H1 (cell line): Measurements from ENCODE around the gene INHBC. TPM values are rescaled to one million over a fixed set of nuclear protein-coding genes. Genes with fewer than 3 reads are reported as not detected.
"Not testable (repeated sequence)": the region's sequence is repeated elsewhere in the genome, so short reads cannot be mapped to it uniquely, and the experiment has no call there.

ENCODE experiments used
- CTCF ChIA-PET: fragments of 300-600 bp; sonication (Branson Sonifier 250); formaldehyde crosslinking; loops from one replicate; lab custom pipeline; 2021; ENCODE audit not compliant: partially characterized antibody; lab: Charles Lee
- POLR2A ChIA-PET: fragments of 300-600 bp; sonication (Branson Sonifier 250); formaldehyde crosslinking; loops from one replicate; lab custom pipeline; 2021; ENCODE audit warnings: inconsistent platforms; ENCODE audit not compliant: partially characterized antibody; lab: Charles Lee
- DNase-seq, 2 experiments: peaks; one replicate each; pipeline versions ENCODE4 v3.0.0 to v3.0.0-alpha.2; 2010 to 2022; ENCODE audit warnings: low spot score in 2 of 2, low read depth in 1 of 2, mixed read lengths in 1 of 2
- FAIRE-seq: peaks from 2 replicates; lab custom pipeline; 2011; peaks lifted over from hg19 to GRCh38; lab: Jason Lieb, UNC
- H2AFZ ChIP-seq: 2 replicates; pipeline ENCODE4 v1.8.1; 2012; ENCODE audit warnings: low read length, inconsistent platforms
- H2AK5ac ChIP-seq: 2 replicates; pipeline ENCODE4 v1.6.1; 2013; ENCODE audit warnings: low read depth, low read length
- H2BK120ac ChIP-seq: replicated peaks from 2 replicates; pipeline ENCODE3; 2013; ENCODE audit warnings: low read depth, low read length, inconsistent platforms
- H2BK12ac ChIP-seq: 2 replicates; pipeline ENCODE4 v1.6.1; 2013; ENCODE audit warnings: low read depth, low read length
- H2BK15ac ChIP-seq: 2 replicates; pipeline ENCODE4 v1.6.1; 2013; ENCODE audit warnings: low read length
- H2BK20ac ChIP-seq: 2 replicates; pipeline ENCODE4 v1.6.1; 2013; ENCODE audit warnings: low read length
- H2BK5ac ChIP-seq: 2 replicates; pipeline ENCODE4 v1.6.1; 2013; ENCODE audit warnings: low read depth, low read length
- H3K14ac ChIP-seq: 2 replicates; pipeline ENCODE4 v1.6.1; 2013; ENCODE audit warnings: inconsistent platforms; ENCODE audit not compliant: insufficient read length
- H3K18ac ChIP-seq: 2 replicates; pipeline ENCODE4 v1.6.1; 2013; ENCODE audit warnings: low read length; ENCODE audit errors: extremely low read depth
- H3K23ac ChIP-seq: 2 replicates; pipeline ENCODE4 v1.6.1; 2013; ENCODE audit warnings: inconsistent platforms; ENCODE audit not compliant: insufficient read length
- H3K23me2 ChIP-seq: 2 replicates; pipeline ENCODE4 v1.6.1; 2013; ENCODE audit warnings: low read depth, low read length
- H3K27ac ChIP-seq: 2 replicates; pipeline ENCODE4 v1.6.1; 2011; ENCODE audit warnings: low read depth, low read length, inconsistent platforms
- H3K27me3 ChIP-seq, 4 experiments: replicated peaks in 1 of 4; 1 replicate in 1 of 4; 2 replicates in 3 of 4; pipeline versions ENCODE4 v1.6.1 to v1.8.1; 2011 to 2013; ENCODE audit warnings: low read length in 3 of 4, mild to moderate bottlenecking in 3 of 4, inconsistent platforms in 2 of 4, mixed read lengths in 2 of 4, moderate library complexity in 1 of 4; ENCODE audit not compliant: control insufficient read depth in 3 of 4, insufficient read depth in 3 of 4; ENCODE audit errors: extremely low read depth in 1 of 4
- H3K36me3 ChIP-seq, 4 experiments: 2 replicates each; pipeline versions ENCODE4 v1.6.1 to v1.8.1; 2011 to 2013; ENCODE audit warnings: mild to moderate bottlenecking in 4 of 4, low read length in 3 of 4, moderate library complexity in 2 of 4, control low read depth in 1 of 4, inconsistent platforms in 1 of 4; ENCODE audit not compliant: insufficient read depth in 4 of 4, control insufficient read depth in 2 of 4
- H3K4ac ChIP-seq: replicated peaks from 2 replicates; pipeline ENCODE3; 2013; ENCODE audit warnings: low read length, low read depth, mixed read lengths, inconsistent platforms; ENCODE audit not compliant: insufficient read length
- H3K4me1 ChIP-seq, 4 experiments: replicated peaks in 1 of 4; 1 replicate in 1 of 4; 2 replicates in 3 of 4; pipeline versions ENCODE4 v1.6.1 to v1.8.1; 2011 to 2013; ENCODE audit warnings: low read length in 3 of 4, inconsistent platforms in 2 of 4, mixed read lengths in 1 of 4; ENCODE audit not compliant: insufficient read depth in 4 of 4, control insufficient read depth in 3 of 4
- H3K4me2 ChIP-seq, 2 experiments: 2 replicates each; pipeline versions ENCODE4 v1.6.1 to v1.8.1; 2011 to 2013; ENCODE audit warnings: low read depth in 2 of 2, low read length in 2 of 2, control low read depth in 1 of 2, inconsistent platforms in 1 of 2, mild to moderate bottlenecking in 1 of 2; ENCODE audit not compliant: insufficient read depth in 1 of 2
- H3K4me3 ChIP-seq, 4 experiments: fragments of 200-600, 300-600 bp in 1 of 4; sonication (generic), shearing (Covaris generic), sonication (Bioruptor Twin) in 1 of 4; 2 replicates each; pipeline versions ENCODE4 v1.5.1 to v1.8.1; 2011 to 2016; ENCODE audit warnings: low read length in 4 of 4, low read depth in 3 of 4, control low read depth in 2 of 4, inconsistent platforms in 2 of 4, mild to moderate bottlenecking in 2 of 4, mixed read lengths in 1 of 4, moderate library complexity in 1 of 4; ENCODE audit not compliant: insufficient read depth in 2 of 4; ENCODE audit errors: extremely low read depth in 1 of 4
- H3K56ac ChIP-seq: replicated peaks from 2 replicates; pipeline ENCODE3; 2013; ENCODE audit warnings: low read depth, mild to moderate bottlenecking, mixed read lengths, low read length, inconsistent platforms; ENCODE audit not compliant: insufficient read length
- H3K79me1 ChIP-seq: 2 replicates; pipeline ENCODE4 v1.6.1; 2013; ENCODE audit warnings: low read depth, low read length, control low read depth
- H3K79me2 ChIP-seq, 2 experiments: 2 replicates each; pipeline versions ENCODE4 v1.6.1 to v1.8.1; 2012 to 2013; ENCODE audit warnings: low read length in 2 of 2, mild to moderate bottlenecking in 2 of 2, inconsistent platforms in 1 of 2; ENCODE audit not compliant: insufficient read depth in 2 of 2, control insufficient read depth in 1 of 2
- H3K9ac ChIP-seq, 4 experiments: replicated peaks in 1 of 4; 1 replicate in 1 of 4; 2 replicates in 3 of 4; pipeline versions ENCODE4 v1.6.1 to v1.8.1; 2011 to 2013; ENCODE audit warnings: low read depth in 3 of 4, low read length in 3 of 4, control low read depth in 2 of 4, mild to moderate bottlenecking in 2 of 4, moderate library complexity in 2 of 4, inconsistent platforms in 1 of 4; ENCODE audit errors: extremely low read depth in 1 of 4
- H3K9me3 ChIP-seq, 2 experiments: 2 replicates each; pipeline versions ENCODE4 v1.6.1 to v1.8.1; 2012 to 2013; ENCODE audit warnings: mild to moderate bottlenecking in 2 of 2, moderate library complexity in 2 of 2, control low read depth in 1 of 2, inconsistent platforms in 1 of 2, low read depth in 1 of 2, low read length in 1 of 2, mixed read lengths in 1 of 2; ENCODE audit not compliant: insufficient read depth in 2 of 2
- H4K20me1 ChIP-seq, 2 experiments: replicated peaks in 1 of 2; 2 replicates each; pipeline versions ENCODE3 to v1.8.1; 2011 to 2013; ENCODE audit warnings: inconsistent platforms in 2 of 2, low read length in 2 of 2, mild to moderate bottlenecking in 1 of 2; ENCODE audit not compliant: insufficient read depth in 2 of 2, control insufficient read depth in 1 of 2
- H4K5ac ChIP-seq: 2 replicates; pipeline ENCODE4 v1.6.1; 2013; ENCODE audit warnings: low read length, low read depth, mixed read lengths, inconsistent platforms; ENCODE audit not compliant: insufficient read length
- H4K8ac ChIP-seq: 2 replicates; pipeline ENCODE4 v1.8.0; 2013; ENCODE audit warnings: mild to moderate bottlenecking, moderate library complexity, low read length, inconsistent platforms; ENCODE audit not compliant: insufficient read depth; ENCODE audit errors: extremely low read depth
- H4K91ac ChIP-seq: replicated peaks from 2 replicates; pipeline ENCODE3; 2013; ENCODE audit warnings: low read length, mixed read lengths, inconsistent platforms; ENCODE audit not compliant: insufficient read length
- WGBS, 2 experiments: shearing (Covaris generic) in 1 of 2; methylation state at CpG; one replicate each; pipeline versions ENCODE4 v1.1.6 to v1.1.7; 2013 to 2015; ENCODE audit warnings: low lambda C conversion rate in 2 of 2, mixed read lengths in 2 of 2, inconsistent platforms in 1 of 2, low coverage in 1 of 2, missing lambda C conversion rate in 1 of 2; ENCODE audit not compliant: insufficient replicate concordance in 2 of 2, insufficient coverage in 1 of 2, insufficient read length in 1 of 2; ENCODE audit errors: extremely low coverage in 1 of 2, missing lambda C conversion rate in 1 of 2; 5-methylcytosine and 5-hydroxymethylcytosine counted together
- polyA plus RNA-seq, 7 experiments: library from polyadenylated mRNA; depleted of rRNA in 3 of 7; stranded (reverse) in 5 of 7; unstranded in 2 of 7; fragments of >200 nt in 5 of 7; fragments of 200-250 nt in 2 of 7; gene quantifications; 1 replicate in 5 of 7; 2 replicates in 1 of 7; 4 replicates in 1 of 7; pipeline versions ENCODE4 v1.2.1 to v1.2.3, GENCODE V29; 2011 to 2013; ENCODE audit warnings: missing spikeins in 2 of 7, mixed read lengths in 2 of 7
- total RNA-seq: library from RNA; stranded (reverse); fragmentation: NEBNext Ultra II Directional; extraction: Animal tissue kit (Norgen Biotek cat#: 25700); gene quantifications from 2 replicates; pipeline ENCODE4 v1.2.1, GENCODE V29; 2021

INHBC gene
- total and polyA plus RNA-seq, 2 of the 8 experiments (the other 6 are each of a cell fraction or from before 2014, with no cell fraction given): 0.15 TPM; not detected in 1

DNA sequence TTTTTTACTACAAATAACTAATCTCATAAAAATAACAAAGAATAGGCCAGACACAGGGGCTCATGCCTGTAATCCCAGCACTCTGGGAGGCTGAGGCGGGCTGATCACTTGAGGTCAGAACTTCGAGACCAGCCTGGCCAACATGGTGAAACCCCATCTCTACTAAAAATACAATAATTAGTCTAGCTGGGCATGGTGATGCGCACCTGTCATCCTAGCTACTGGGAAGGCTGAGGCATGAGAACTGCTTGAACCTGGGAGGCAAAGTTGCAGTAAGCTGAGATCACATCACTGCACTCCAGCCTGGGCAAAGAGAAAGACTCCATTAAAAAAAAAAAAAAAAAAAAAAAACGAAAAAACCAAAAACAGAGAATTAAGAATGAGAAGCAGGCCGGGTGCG lies 20.4 kb upstream of the INHBC start:
- FAIRE-seq: not testable (repeated sequence)
- POLR2A ChIA-PET: interaction anchor here (1.0 to 1.7 kb wide), 8 partner anchors 11 to 163 kb away, joined by 3 to 6 read pairs (median 4); partner anchors contain the start of genes INHBE and STAC3

More for the DNA sequence above, 20.4 kb upstream of the INHBC start:
- H3K23ac ChIP-seq, H3K4me1 ChIP-seq, H3K9me3 ChIP-seq, H2BK15ac ChIP-seq, H2BK5ac ChIP-seq, H3K27me3 ChIP-seq, H3K23me2 ChIP-seq, H3K79me2 ChIP-seq, H3K9ac ChIP-seq, H4K5ac ChIP-seq, H3K4me2 ChIP-seq, H3K79me1 ChIP-seq, DNase-seq, H2AK5ac ChIP-seq, H3K56ac ChIP-seq, H3K14ac ChIP-seq, H2BK120ac ChIP-seq, H3K18ac ChIP-seq, H3K36me3 ChIP-seq, H2BK12ac ChIP-seq, H3K4ac ChIP-seq, H3K27ac ChIP-seq, H4K91ac ChIP-seq, H4K20me1 ChIP-seq, H3K4me3 ChIP-seq, H4K8ac ChIP-seq, H2BK20ac ChIP-seq, H2AFZ ChIP-seq: not testable (repeated sequence)
- 90% methylated on average over 5 of the region's 6 CpGs; no CpG with 5 or more reads in 1 of the 2 experiments for WGBS, 2 experiments
- CTCF ChIA-PET: interaction anchor here (0.7 to 1.2 kb wide), 6 partner anchors 9 to 169 kb away, joined by 3 to 5 read pairs (median 4); partner anchors contain the start of gene INHBE
